Esophagus muscularis mucosa (tissue), 3 donors: ENCODE results near the gene CHORDC1.

Experiments used
- POLR2A ChIP-seq: fragments of 450-650 bp; IDR thresholded peaks from one replicate; pipeline ENCODE4 v1.6.1; 2017; ENCODE audit warnings: antibody characterized with exemption, moderate library complexity, mild to moderate bottlenecking, low read depth
- POLR2AphosphoS5 ChIP-seq, 2 donors: sonication (generic); formaldehyde crosslinking; IDR thresholded peaks; one replicate each; pipeline ENCODE4 v1.6.1; 2017; ENCODE audit warnings: antibody characterized with exemption in 2 of 2
- TF ChIP-seq, protein P1 (sequence below), 3 experiments: fragments of 200-600 bp in 2 of 3; fragments of 450-650 bp in 1 of 3; sonication (generic) in 2 of 3; IDR thresholded peaks; one replicate each; pipeline ENCODE4 v1.5.1; 2017 to 2019; ENCODE audit warnings: antibody characterized with exemption in 3 of 3, mild to moderate bottlenecking in 2 of 3, moderate library complexity in 1 of 3

DNA sequence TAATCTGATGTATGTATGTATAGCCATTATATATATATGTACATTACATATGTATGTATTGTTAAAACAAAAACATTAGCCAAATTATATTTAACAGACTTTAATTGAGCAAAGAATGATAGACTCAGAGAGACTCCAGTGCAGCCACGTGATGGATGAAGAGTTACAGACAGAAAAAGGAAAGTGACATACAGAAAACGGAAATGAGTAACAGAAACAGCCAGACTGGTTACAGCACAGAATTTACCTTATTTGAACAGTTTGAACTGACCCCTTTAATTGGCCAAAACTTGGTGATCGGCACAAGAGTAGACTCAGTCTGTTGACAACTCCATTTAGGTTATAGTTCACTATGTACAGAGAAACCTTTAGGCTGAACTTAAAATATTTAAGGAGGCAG, 35.0 kb downstream of the CHORDC1 start:
- TF ChIP-seq POLR2AphosphoS5 (IDR thresholded peaks at IDR 0.05) (no peak), POLR2A (no peak)
- TF ChIP-seq, protein P1, sequence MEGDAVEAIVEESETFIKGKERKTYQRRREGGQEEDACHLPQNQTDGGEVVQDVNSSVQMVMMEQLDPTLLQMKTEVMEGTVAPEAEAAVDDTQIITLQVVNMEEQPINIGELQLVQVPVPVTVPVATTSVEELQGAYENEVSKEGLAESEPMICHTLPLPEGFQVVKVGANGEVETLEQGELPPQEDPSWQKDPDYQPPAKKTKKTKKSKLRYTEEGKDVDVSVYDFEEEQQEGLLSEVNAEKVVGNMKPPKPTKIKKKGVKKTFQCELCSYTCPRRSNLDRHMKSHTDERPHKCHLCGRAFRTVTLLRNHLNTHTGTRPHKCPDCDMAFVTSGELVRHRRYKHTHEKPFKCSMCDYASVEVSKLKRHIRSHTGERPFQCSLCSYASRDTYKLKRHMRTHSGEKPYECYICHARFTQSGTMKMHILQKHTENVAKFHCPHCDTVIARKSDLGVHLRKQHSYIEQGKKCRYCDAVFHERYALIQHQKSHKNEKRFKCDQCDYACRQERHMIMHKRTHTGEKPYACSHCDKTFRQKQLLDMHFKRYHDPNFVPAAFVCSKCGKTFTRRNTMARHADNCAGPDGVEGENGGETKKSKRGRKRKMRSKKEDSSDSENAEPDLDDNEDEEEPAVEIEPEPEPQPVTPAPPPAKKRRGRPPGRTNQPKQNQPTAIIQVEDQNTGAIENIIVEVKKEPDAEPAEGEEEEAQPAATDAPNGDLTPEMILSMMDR (IDR thresholded peaks at IDR 0.05): no peak
